GM19043 (cell line): ENCODE results near the gene MTHFD2L.

Experiments
- ATAC-seq: cut with Tn5 transposase; IDR thresholded peaks from one replicate; pipeline ENCODE4 v1.9.1; 2021; ENCODE audit warnings: low read depth; ENCODE audit not compliant: unreplicated experiment

MTHFD2L gene

DNA sequence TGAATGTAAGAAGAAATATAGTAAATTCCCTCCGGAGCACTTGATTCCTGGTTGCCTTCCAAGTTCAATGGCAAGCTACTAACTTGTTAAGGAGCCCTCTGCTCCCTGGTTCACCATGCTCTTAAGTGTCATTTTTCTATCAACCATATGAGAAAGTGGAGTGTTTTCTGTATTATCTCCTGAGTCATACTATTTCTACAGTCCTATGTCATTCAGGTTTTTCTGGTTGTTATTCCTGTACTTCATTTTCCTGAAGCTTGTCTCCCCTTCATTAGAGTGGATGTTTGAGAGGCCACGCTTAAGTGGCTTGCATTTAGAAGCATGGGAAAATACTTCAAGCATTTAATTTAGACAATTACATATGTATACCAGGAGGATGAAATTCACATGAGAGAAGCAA lies 135.6 kb downstream of the MTHFD2L start:
- no peak for ATAC-seq

DNA sequence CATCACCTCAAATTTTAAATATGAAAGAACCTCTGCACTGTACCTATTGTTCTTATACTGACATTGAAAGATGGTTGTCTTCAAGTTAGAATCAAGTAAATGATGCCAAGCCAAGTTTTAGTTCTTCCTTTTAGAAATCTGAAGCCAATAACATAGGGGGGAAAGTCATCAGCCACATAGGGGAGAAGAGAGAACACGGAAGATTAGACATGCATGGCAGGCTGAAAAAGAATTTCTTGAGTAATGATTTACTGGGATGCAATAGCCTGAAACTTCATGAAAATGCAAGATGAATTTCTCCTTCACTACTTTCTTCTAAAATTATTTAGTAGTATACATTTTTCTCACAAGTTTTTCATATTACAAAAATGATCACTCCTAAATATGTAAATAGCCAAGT lies 136.8 kb downstream of the MTHFD2L start:
- ATAC-seq, result no peak

DNA sequence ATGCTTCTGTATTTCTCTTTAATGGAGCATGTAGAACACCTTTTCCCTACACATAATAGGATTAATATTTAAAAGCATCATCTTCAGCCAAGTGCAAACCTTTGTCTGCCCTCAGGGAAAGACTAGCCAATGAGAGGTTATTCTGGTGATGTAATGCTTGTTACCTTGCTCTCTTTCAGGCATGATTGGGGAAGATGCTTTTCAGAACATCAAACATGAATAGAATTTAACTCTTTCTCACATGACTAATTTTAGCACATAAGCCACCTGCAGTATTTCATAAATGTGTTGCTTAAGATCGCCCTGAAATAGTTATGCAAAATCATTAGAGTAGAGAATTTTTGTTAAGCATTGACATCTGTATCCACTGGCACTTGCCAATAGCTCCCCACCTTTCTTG lies 139.6 kb downstream of the MTHFD2L start:
- ATAC-seq, result no peak

DNA sequence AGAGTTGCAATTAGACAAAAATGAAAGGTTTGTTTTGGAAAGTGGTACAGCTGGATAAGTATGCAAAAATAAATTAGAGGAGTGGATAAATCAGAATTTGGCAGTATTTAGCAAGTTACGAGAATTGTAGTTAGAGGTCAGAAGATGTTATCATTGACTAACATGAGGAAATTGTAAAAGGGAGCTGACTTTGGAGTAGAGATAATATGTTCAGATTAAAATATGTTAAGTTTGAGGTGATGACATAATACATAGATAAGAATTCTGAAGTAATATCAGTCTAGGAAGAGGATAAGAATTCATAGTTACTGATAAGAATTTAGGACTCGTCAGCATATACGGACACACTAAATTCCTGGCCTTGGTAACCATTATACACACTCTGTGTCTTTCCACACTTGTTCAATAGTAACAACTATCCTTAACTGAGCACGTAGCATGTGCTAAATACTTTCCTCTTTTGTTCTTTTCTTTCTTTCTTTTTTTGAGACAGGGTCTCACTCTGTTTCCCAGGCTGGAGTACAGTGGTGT lies 146.2 kb downstream of the MTHFD2L start:
- no peak for ATAC-seq

DNA sequence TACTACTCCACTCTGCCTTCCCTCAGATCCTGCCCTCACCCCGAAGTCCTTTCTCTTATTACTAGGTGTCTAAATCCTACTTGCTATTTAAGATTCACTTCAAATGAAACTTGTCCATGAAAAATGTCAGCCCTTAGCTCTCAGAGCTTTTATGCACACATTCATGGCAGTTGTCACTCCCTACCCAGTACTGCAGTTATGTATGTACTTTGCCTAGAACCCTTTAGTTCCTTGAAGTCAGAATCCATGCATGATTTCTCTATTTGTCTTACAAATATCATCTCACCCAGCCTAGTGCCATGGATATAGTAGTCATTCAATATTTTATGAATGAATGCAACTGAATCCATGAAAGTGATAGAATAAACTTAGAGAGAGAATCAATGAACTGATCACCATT lies 147.1 kb downstream of the MTHFD2L start:
- no peak for ATAC-seq

DNA sequence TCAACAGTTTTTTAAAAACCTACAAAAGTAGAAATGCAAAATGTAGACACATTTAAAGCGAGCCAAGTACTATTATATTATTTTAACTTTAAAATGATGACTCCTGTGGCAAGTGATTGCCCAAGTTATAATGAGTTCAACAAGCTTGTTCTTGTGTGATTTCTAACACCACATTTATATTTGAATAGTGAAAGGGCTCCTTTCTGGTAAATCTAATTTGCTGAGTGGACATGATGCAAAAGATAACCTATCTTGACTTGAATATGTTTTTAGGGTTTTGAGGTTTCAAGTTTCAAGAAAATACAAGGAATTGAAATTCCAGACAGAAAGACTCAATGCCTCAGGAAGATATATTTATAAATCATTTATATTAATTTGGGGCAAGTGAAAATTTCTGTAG lies 149.3 kb downstream of the MTHFD2L start:
- ATAC-seq, result no peak

DNA sequence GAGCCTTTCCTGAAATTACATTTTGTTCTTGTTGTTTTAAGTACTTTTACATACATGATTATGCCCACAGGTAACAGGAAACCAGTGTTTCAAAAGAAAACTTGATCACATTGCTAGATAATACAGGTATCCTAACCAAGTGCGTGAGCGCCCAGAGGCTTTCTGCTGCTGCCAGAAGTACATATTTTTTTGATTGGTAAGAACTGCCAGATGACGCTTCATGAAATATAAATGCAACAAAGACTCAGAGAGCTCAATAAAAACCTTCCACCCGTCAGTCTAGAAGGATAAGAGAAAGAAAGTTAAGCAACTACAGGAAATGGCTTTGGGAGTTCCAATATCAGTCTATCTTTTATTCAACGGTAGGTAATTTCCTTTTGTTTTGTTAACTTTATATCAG lies 150.3 kb downstream of the MTHFD2L start, which contains the start of gene EPGN:
Gene EPGN, plus strand, starts transcription at position 256 of the 400 bp plus-strand sequence. Its CDS starts 64 bp downstream, at position 320.
- no peak for ATAC-seq

DNA sequence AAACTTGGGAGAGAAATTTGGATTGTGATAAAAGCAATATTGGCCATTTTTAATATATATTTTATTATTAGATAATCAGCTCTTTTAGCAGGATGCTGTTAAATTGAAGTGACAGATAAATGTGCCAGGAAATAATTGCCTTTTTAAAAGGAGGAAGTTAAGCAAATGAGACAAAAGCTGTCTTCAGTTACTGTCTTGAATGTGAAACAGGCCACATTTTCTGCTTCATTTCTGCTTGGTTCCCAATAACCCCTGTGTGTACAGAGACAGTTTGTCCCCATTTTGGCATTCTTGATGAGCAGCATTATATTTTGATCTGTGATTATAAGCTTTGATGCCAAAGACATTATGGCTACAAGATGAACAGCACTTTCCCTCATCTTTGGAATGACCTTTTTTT lies 151.3 kb downstream of the MTHFD2L start:
- no peak for ATAC-seq

DNA sequence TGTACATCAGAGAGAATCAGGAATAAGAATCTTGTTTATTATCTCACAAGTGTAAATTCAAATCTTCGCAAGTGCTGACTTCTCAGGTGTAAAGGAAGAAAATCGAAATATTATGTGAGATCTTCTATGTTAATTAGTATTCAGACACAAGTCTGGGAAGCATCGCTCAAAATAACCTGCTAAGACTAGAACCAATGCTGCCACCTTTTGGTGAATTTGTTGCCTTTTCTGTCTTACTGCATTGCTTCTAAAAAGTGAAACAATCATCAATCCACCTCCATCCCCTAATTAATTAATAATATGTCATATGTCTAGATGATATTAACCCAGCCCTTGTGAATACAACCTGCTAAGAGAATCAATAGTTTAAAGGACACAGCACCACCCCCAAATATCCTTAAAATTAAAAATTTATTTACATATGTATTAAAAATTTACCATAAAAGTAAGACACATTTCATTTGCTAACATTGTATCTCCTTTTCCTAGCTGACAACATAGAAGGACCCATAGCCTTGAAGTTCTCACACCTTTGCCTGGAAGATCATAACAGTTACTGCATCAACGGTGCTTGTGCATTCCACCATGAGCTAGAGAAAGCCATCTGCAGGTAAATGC lies 153.9 kb downstream of the MTHFD2L start:
- peak; percentile 73 for ATAC-seq

DNA sequence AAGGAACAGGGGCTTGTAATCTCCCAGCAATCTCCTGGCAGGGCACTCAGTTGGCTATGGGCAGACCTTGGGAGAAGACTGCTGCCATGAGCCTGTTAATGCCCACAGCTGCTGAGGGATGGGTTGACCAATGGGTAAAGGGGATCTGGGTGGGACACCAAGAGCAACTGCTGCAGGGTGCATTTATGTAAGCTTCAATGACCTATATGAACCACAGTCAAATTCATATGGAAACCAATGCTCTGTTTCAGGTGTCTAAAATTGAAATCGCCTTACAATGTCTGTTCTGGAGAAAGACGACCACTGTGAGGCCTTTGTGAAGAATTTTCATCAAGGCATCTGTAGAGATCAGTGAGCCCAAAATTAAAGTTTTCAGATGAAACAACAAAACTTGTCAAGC lies 156.4 kb downstream of the MTHFD2L start:
- ATAC-seq, result no peak

DNA sequence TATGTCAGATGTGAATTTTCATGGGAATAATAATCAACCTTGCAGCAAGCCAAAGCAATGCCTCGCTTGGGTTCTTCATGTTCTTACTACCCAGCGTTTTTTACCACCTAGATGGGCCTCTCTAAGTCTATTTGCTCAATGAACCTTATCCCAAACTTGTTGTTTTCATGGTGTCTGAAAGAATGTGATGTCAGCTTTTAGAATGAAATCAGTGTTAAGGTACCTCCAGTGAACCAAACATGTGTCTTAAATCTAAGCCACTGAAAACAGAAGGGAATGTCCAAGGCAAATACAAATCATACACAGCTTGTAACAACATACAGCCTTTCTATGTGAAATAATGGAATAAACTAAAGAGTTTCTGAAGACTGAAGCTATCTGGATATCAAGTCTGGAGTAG lies 157.0 kb downstream of the MTHFD2L start:
- no peak for ATAC-seq

DNA sequence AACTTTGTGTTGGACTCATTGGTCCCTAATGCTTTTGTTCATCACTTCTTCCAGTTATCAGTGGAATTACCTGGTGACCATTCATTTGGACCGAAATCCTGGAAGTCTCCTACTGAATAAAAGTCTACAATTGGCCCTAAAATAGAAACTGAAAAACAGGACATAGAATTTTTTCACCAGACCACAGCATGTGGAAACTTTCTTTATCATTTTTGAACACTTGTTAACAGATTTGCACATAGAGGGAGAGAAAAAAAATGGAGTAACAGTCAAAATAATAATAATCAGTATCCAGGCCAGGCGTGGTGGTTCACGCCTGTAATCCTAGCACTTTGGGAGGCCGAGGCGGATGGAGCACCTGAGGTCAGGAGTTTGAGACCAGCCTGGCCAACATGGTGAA lies 157.5 kb downstream of the MTHFD2L start:
- no peak for ATAC-seq

DNA sequence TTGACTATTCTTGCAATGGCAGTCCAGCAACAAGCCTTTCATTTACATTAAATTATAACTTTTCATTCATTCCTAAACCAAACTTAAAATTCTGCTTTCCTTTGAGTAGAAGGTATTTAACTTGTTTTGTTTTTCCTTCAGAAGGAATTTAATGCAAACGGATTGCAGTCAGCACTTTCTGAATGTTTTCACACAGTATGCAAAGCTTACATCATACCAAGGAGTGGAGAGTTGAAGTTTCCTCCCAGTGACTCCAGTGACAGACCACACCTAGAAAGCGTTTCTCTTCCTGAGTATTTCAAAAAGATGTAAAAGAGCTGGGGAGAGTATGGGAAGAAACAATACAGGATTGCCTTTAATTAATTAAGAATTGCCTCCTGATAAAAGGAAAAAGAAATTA lies 158.5 kb downstream of the MTHFD2L start:
- no peak for ATAC-seq

DNA sequence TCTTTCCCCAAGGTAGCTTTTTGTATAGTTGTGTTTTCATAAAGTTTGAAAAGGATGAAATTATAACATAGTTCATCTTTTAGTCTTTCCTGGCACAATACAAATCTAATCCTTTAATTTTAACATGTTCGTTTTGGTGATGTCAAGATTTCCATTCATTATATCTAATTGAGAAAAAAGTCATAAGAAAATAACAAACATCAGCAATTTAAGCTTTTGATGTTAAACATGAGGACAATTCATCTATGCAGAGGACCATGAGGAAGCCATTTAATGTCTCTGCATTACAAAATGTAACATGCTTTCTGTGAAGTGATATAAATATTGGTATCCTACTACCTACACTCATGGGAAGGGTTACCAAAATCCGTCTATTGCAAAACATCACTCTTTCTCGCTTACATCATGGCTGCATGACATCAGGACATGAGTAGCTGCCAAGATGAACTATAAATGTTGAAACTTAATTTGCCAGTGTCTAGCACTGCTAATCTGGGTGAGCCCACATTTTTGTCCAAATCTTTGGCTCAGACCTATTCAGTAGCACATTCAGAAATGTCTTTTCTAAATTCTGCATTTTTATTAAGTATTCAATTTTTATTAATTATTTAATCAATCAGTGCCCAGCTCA lies 159.8 kb downstream of the MTHFD2L start:
- ATAC-seq, result no peak

DNA sequence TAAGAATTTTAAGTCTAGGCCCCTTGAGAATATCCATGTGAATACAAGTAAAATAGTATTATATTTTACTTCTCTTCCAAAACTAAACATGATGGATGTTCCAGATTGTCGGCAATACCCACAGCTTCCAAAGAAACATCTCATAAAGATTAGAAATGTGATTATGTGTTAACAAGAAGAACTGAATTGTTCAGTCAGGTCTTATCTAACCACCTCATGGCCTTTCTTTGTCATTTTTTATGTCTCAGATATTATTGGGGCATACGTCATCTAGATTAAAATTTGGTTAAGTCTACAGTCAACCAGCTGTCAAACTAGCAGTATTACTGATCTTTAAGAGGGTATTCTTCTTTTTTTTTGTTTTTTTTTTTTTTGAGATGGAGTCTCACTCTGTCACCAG lies 160.4 kb downstream of the MTHFD2L start:
- ATAC-seq, result no peak

DNA sequence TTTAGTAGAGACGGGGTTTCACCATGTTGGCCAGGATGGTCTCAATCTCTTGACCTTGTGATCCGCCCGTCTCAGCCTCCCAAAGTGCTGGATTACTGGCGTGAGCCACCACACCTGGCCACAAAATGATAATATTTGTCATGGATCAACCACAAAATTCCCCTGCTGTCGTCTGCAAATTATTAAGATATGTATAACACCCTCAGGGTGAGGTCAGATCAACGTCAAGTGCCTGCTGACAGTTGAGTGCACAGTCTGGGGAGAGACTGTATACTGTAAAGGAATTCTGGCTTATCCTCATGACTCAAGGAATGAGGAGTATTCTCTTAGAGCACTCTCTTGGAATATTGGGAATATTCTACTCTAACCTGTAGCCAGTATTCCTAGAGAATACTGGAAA lies 161.6 kb downstream of the MTHFD2L start:
- ATAC-seq, result no peak

DNA sequence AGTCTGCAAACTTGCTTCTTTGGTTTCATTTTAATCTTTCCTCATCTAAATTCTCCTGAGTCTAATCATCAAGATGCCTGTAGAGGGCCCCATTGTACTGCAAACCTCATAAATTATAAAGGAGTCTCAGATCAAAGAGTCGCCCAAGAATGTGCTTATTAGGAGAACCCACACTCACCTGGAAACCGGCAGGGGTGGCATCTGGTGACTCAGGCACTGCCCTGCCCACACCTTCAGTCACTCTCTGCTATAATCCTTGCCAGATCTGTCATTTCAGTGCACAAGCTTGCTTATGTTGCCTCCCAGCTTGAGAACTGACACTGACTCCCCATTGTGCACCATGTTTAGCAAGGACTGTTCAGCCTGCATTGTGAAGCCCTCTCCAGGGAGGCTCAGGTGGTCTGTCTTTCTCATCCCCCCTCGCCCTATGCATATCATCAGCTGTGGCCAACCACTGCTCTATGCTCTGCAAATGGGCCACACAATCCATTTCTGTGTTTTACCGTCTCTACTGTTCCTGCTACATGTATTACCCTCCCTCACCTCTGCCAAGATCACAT lies 162.7 kb downstream of the MTHFD2L start:
- peak; percentile 73 for ATAC-seq

DNA sequence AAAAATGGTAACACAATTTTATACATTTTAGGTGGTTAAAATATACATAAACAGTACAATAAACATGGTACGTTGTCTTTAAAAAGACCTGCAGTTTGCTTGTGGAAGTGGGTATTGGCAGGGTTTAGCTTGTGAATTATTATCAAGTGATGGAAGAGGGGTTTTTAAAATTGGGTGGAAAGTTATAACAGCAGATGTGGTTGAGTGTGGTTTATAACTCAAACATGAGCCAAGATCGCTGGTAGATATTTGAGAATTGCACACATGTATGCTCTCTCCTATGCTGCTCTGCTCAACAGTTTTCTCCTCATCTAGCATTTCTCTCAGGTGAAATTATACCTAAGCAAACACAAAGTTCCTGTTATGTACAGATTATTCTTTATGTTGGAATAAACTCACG lies 164.4 kb downstream of the MTHFD2L start:
- ATAC-seq, result no peak

DNA sequence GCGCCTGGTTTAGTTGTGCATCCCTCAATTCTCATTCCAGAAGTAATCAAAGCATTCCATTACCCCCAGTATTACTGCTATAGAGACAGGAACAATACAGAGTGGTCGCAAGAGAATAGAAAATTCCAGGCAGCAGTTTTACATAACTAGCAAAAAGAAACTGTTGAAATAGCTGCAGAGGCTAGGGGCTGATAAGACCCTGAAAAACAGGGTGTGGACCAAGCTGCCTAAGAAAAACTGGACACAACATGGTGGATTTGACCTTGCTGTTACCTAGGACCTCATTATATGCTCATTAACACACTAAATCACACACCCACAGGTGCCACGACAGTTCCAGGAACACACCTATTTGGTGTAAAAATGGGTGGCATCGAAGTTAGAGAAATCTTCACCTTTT lies 165.7 kb downstream of the MTHFD2L start:
- no peak for ATAC-seq

DNA sequence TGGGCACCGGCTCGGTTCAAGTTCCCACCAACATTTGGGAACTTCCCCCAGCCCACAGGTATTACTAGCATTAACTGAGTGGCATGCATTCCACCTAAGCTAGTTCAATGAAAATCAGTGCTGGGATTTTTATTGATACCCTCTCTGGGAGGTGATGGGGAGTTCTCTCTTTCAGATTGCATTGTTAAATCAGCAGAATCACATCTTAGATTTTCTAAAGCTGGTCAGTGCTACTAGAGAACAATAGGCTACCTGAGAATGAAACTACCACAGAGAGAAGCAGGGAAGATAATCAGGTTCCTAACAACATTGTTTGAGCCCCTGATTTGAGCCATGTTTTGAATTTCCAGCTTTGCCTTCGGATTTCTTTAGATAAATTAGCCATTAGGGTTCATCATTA lies 166.3 kb downstream of the MTHFD2L start:
- no peak for ATAC-seq

DNA sequence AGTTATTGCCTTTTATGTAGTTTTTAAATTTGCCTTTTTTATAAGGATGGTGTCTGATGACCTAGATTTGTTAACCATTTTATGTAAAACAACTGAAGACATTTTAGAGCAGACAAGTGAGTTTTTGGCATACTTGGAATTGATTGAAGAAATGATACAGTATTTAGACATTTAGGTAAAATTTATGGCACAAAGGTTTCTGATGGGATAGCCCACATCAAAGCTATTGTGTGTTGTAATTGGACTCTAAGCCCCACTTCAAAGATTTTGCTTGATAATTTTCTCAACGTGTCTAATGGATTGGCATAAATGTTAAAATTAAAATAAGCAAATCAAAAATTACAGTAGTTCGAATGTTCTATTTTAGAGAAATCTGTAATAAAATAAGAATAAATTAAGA lies 168.0 kb downstream of the MTHFD2L start:
- ATAC-seq, result no peak

DNA sequence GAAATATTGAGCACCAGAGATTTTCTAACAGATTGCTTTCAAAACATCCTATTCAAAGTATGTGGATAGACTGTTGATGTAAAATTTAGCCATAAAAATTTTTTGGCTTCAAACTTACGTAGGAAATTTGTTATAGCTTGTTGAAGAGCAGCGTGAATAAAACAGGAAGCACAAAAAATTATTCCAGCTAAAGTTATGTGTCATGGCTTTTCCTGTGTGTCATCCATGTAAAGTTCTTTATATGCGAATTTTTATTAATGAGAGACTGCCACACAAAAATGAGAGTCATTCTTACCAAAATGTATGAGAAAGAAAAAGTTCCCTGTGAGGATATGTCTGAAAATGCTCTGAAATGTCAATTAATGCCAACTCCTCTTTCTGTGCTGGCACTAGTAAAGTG lies 169.8 kb downstream of the MTHFD2L start:
- no peak for ATAC-seq
